ENCODE measurements around the gene SPR. TPM values are rescaled to one million over a fixed set of nuclear protein-coding genes. Genes with fewer than 3 reads are reported as not detected.

Gene SPR
- total RNA-seq, 2 donors from 2014 or later: 13.7 to 15.2 TPM

DNA sequence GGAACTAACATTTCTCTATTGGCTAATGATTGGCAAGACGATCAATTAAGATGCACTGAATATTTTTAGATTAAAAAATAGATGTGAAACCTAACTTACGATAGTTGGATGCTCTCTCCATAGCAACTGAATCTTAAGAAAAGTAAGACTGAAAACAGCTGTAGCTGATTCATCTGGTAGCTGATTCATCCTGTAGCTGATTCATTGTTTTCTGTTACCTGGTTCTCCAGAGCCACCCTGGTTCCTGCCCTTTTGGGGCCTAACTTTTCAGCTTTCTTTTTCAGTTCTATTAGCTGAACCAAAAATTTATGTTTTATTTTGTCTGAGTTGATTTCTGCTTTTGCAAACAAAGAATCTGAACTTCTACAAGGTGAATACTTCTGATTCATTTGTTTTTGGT is 22.7 kb upstream of the SPR start:
- no peak overlapping the region for H3K27ac ChIP-seq (ENCODE audit: low read depth, low read length)
- no peak for DNase-seq
- H3K36me3 ChIP-seq (ENCODE audit: control insufficient read depth, insufficient read depth, low read length): no peaks in the 10 kb centered on the region
- peaks cover 13% of the 10 kb centered on the region for H3K4me1 Mint-ChIP-seq
- no peak overlapping the region for H3K4me3 Mint-ChIP-seq
- H3K9ac ChIP-seq (ENCODE audit: extremely low read depth, low read length, poor library complexity, severe bottlenecking): no peak overlapping the region
- H3K27me3 Mint-ChIP-seq (ENCODE audit: insufficient read depth): peaks cover 28% of the 10 kb centered on the region
- no peak overlapping the region for H3K27ac Mint-ChIP-seq
- H3K4me3 ChIP-seq (ENCODE audit: low read length): no peak overlapping the region
- no peaks in the 10 kb centered on the region for H3K9me3 ChIP-seq (ENCODE audit: control insufficient read depth, low read length)
- H3K9me3 Mint-ChIP-seq: no peaks in the 10 kb centered on the region
- H3K36me3 Mint-ChIP-seq (ENCODE audit: low read depth): no peaks in the 10 kb centered on the region
- TF ChIP-seq CTCF (conservative IDR thresholded peaks at IDR 0.05): no peak
- peaks cover 10% of the 10 kb centered on the region for H3K27me3 ChIP-seq (ENCODE audit: control insufficient read depth, insufficient read depth, low read length, poor library complexity, severe bottlenecking)
- WGBS, 2 experiments (ENCODE audit: insufficient coverage in 1 of 2, insufficient read length in 1 of 2): 39 to 100% methylated on average over 1 to 2 of the region's 2 CpGs
- peaks cover 3% of the 10 kb centered on the region for H3K4me1 ChIP-seq (ENCODE audit: control insufficient read depth, insufficient read depth, low read length)

GRCh38 chr2:72871060-72871459 is 16.1 kb upstream of the SPR start:
- Histone ChIP-seq H3K9me3 (ENCODE audit: control insufficient read depth, low read length) (peaks cover 10% of the 10 kb centered on the region), H3K36me3 (ENCODE audit: control insufficient read depth, insufficient read depth, low read length) (no peaks in the 10 kb centered on the region), H3K4me3 (ENCODE audit: low read length) (no peak overlapping the region), H3K27ac (ENCODE audit: low read depth, low read length) (no peak overlapping the region), H3K27me3 (ENCODE audit: control insufficient read depth, insufficient read depth, low read length, poor library complexity, severe bottlenecking) (peaks cover 51% of the 10 kb centered on the region), H3K9ac (ENCODE audit: extremely low read depth, low read length, poor library complexity, severe bottlenecking) (no peak overlapping the region), H3K4me1 (ENCODE audit: control insufficient read depth, insufficient read depth, low read length) (no peaks in the 10 kb centered on the region)
- 90% methylated on average over 1 of the region's 1 CpG; no CpG with 5 or more reads in 1 of the 2 experiments for WGBS, 2 experiments (ENCODE audit: insufficient coverage in 1 of 2, insufficient read length in 1 of 2)
- Mint-ChIP-seq H3K9me3 (peaks cover 7% of the 10 kb centered on the region), H3K4me3 (no peak overlapping the region), H3K4me1 (peaks cover 4% of the 10 kb centered on the region), H3K27ac (no peak overlapping the region), H3K27me3 (ENCODE audit: insufficient read depth) (peaks cover 22% of the 10 kb centered on the region), H3K36me3 (ENCODE audit: low read depth) (no peaks in the 10 kb centered on the region)
- no peak for TF ChIP-seq CTCF (conservative IDR thresholded peaks at IDR 0.05)
- DNase-seq: no peak

GRCh38 chr2:72871880-72872279 is 15.3 kb upstream of the SPR start:
- TF ChIP-seq CTCF (conservative IDR thresholded peaks at IDR 0.05): no peak
- Histone ChIP-seq H3K27ac (ENCODE audit: low read depth, low read length) (no peak overlapping the region), H3K27me3 (ENCODE audit: control insufficient read depth, insufficient read depth, low read length, poor library complexity, severe bottlenecking) (peaks cover 56% of the 10 kb centered on the region), H3K4me3 (ENCODE audit: low read length) (no peak overlapping the region), H3K4me1 (ENCODE audit: control insufficient read depth, insufficient read depth, low read length) (no peaks in the 10 kb centered on the region), H3K36me3 (ENCODE audit: control insufficient read depth, insufficient read depth, low read length) (no peaks in the 10 kb centered on the region), H3K9ac (ENCODE audit: extremely low read depth, low read length, poor library complexity, severe bottlenecking) (no peak overlapping the region), H3K9me3 (ENCODE audit: control insufficient read depth, low read length) (peaks cover 10% of the 10 kb centered on the region)
- DNase-seq: no peak
- H3K4me1 Mint-ChIP-seq: peaks cover 4% of the 10 kb centered on the region
- peaks cover 21% of the 10 kb centered on the region for H3K27me3 Mint-ChIP-seq (ENCODE audit: insufficient read depth)
- H3K4me3 Mint-ChIP-seq: no peak overlapping the region
- H3K27ac Mint-ChIP-seq: no peak overlapping the region
- no peaks in the 10 kb centered on the region for H3K36me3 Mint-ChIP-seq (ENCODE audit: low read depth)
- H3K9me3 Mint-ChIP-seq: peaks cover 7% of the 10 kb centered on the region
